DOHH2 (cell line): ENCODE results near the gene GPX4.

ENCODE experiments used
- H3F3A ChIP-seq: fragments of 200-600 bp; sonication (generic), shearing (Covaris generic); 2 replicates; pipeline ENCODE4 v1.6.0; 2016; ENCODE audit warnings: antibody characterized with exemption, mild to moderate bottlenecking; ENCODE audit not compliant: control insufficient read depth, insufficient read depth
- H3K27ac ChIP-seq: fragments of 200-600 bp; sonication (generic); 2 replicates; pipeline ENCODE4 v1.5.1; 2014; ENCODE audit warnings: low read depth, mild to moderate bottlenecking, low read length, moderate library complexity
- H3K27me3 ChIP-seq: fragments of 200-600 bp; sonication (generic); 2 replicates; pipeline ENCODE4 v1.6.1; 2014; ENCODE audit warnings: mild to moderate bottlenecking, low read length, mixed read lengths; ENCODE audit not compliant: control insufficient read depth
- H3K36me3 ChIP-seq: fragments of 200-600 bp; sonication (generic); 2 replicates; pipeline ENCODE4 v1.6.1; 2014; ENCODE audit warnings: mild to moderate bottlenecking, low read length, moderate library complexity, mixed read lengths; ENCODE audit not compliant: control insufficient read depth
- H3K4me1 ChIP-seq: fragments of 200-600 bp; sonication (generic); 2 replicates; pipeline ENCODE4 v1.6.1; 2014; ENCODE audit warnings: mild to moderate bottlenecking, low read length, mixed read lengths; ENCODE audit not compliant: control insufficient read depth
- H3K4me2 ChIP-seq: fragments of 200-600 bp; sonication (generic); 2 replicates; pipeline ENCODE4 v1.6.0; 2014; ENCODE audit warnings: mild to moderate bottlenecking, low read length, moderate library complexity
- H3K4me3 ChIP-seq: fragments of 200-600 bp; sonication (generic); 2 replicates; pipeline ENCODE4 v1.5.1; 2014; ENCODE audit warnings: mild to moderate bottlenecking, low read length, mixed read lengths
- H3K79me2 ChIP-seq: fragments of 200-600 bp; sonication (generic); 2 replicates; pipeline ENCODE4 v1.6.1; 2014; ENCODE audit warnings: mild to moderate bottlenecking, low read length, mixed read lengths; ENCODE audit not compliant: control insufficient read depth
- H3K9me2 ChIP-seq: fragments of 200-600 bp; sonication (generic); replicated peaks from 2 replicates; pipeline ENCODE4 v1.6.1; 2014; ENCODE audit warnings: mild to moderate bottlenecking, low read length, mixed read lengths; ENCODE audit not compliant: control insufficient read depth
- H3K9me3 ChIP-seq: fragments of 200-600 bp; sonication (generic); 2 replicates; pipeline ENCODE4 v1.6.1; 2014; ENCODE audit warnings: antibody characterized with exemption, low read length, mixed read lengths; ENCODE audit not compliant: control insufficient read depth, insufficient read depth
- H4K20me1 ChIP-seq: fragments of 200-600 bp; sonication (generic); 2 replicates; pipeline ENCODE4 v1.6.0; 2014; ENCODE audit warnings: low read depth, mild to moderate bottlenecking, antibody characterized with exemption, low read length, moderate library complexity; ENCODE audit not compliant: control insufficient read depth, insufficient read depth
- EZH2phosphoT487 ChIP-seq: fragments of 200-600 bp; sonication (generic); IDR thresholded peaks from 2 replicates; pipeline ENCODE4 v1.6.1; 2017; ENCODE audit warnings: borderline replicate concordance, mild to moderate bottlenecking, antibody characterized with exemption, low read length, moderate library complexity, mixed read lengths
- TF ChIP-seq, protein P1 (sequence below): fragments of 200-600 bp; sonication (generic); IDR thresholded peaks from one replicate; pipeline ENCODE4 v1.5.1; 2014; ENCODE audit warnings: antibody characterized with exemption, mild to moderate bottlenecking, low read depth, low read length; ENCODE audit not compliant: poor library complexity, severe bottlenecking

GPX4 gene

DNA sequence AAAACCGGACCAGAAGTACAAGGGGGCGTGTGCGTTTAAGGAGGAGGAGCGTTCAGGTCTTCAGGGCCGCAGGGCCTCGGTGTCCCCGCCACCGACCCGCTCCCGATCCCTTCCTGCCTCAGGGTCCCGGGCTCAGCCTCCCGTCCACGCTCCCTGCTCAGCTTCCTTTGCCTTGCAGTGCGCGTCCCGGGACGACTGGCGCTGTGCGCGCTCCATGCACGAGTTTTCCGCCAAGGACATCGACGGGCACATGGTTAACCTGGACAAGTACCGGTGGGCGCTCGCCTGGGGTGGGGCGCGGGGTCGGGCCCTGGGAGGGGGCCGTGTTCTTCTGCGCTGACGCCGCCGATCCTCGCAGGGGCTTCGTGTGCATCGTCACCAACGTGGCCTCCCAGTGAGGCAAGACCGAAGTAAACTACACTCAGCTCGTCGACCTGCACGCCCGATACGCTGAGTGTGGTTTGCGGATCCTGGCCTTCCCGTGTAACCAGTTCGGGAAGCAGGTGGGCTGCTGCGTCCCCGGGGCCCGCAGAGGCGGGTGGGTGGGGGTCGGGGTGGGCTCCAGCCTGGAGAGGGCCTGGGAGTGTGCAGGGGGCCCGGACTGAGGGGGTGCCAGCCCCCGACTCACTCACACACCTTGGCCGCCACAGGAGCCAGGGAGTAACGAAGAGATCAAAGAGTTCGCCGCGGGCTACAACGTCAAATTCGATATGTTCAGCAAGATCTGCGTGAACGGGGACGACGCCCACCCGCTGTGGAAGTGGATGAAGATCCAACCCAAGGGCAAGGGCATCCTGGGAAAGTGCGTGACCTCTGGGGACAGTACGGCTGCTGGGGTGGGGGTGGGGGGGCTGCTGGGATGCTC, 1.4 kb downstream of the GPX4 start:
- no peak overlapping the region for H3K27ac ChIP-seq
- H3K9me3 ChIP-seq: no peaks in the 10 kb centered on the region
- peaks cover 10% of the 10 kb centered on the region for H3F3A ChIP-seq
- H3K4me2 ChIP-seq: peak overlapping the region; percentile 94
- H3K4me1 ChIP-seq: peaks cover 41% of the 10 kb centered on the region
- H3K36me3 ChIP-seq: peaks cover 16% of the 10 kb centered on the region
- H3K4me3 ChIP-seq: peak overlapping the region; percentile 92
- H3K79me2 ChIP-seq: peaks cover 10% of the 10 kb centered on the region
- H3K27me3 ChIP-seq: no peaks in the 10 kb centered on the region
- TF ChIP-seq EZH2phosphoT487: no peak
- TF ChIP-seq, protein P1, sequence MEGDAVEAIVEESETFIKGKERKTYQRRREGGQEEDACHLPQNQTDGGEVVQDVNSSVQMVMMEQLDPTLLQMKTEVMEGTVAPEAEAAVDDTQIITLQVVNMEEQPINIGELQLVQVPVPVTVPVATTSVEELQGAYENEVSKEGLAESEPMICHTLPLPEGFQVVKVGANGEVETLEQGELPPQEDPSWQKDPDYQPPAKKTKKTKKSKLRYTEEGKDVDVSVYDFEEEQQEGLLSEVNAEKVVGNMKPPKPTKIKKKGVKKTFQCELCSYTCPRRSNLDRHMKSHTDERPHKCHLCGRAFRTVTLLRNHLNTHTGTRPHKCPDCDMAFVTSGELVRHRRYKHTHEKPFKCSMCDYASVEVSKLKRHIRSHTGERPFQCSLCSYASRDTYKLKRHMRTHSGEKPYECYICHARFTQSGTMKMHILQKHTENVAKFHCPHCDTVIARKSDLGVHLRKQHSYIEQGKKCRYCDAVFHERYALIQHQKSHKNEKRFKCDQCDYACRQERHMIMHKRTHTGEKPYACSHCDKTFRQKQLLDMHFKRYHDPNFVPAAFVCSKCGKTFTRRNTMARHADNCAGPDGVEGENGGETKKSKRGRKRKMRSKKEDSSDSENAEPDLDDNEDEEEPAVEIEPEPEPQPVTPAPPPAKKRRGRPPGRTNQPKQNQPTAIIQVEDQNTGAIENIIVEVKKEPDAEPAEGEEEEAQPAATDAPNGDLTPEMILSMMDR: no peak
- H4K20me1 ChIP-seq: no peaks in the 10 kb centered on the region
- no peaks in the 10 kb centered on the region for H3K9me2 ChIP-seq

DNA sequence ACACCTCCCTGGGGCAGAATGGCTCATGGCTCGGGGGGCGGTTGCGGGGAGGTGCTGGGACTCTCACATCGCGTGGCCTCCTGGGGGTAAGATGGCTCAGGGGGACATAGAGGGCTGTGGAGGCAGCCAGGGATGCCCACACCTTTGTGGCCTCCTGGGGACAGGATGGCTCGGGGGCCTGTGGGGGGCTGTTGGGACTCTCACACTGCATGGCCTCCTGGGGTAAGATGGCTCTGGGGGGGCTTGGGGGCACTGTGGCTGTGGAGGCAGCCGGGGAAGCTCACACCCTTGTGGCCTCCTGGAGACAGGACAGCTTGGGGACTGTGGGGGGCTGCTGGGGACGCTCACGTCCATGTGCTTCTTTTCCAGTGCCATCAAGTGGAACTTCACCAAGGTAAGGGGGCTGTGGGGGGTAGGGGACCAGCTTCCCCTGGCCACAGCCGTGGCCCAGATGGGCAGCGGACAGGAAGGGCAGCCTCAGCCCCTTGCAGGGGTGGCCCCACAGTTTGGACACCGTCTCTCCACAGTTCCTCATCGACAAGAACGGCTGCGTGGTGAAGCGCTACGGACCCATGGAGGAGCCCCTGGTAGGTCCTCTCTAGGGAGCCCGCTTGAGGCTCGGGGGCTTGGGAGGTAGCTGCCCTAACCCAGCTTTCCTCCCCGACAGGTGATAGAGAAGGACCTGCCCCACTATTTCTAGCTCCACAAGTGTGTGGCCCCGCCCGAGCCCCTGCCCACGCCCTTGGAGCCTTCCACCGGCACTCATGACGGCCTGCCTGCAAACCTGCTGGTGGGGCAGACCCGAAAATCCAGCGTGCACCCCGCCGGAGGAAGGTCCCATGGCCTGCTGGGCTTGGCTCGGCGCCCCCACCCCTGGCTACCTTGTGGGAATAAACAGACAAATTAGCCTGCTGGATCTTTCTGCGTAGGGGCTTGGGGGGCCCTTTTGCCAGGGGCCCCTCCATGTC, 2.4 kb downstream of the GPX4 start:
- Histone ChIP-seq H3K4me3 (no peak overlapping the region), H3F3A (peaks cover 10% of the 10 kb centered on the region), H3K4me1 (peaks cover 38% of the 10 kb centered on the region), H3K27me3 (no peaks in the 10 kb centered on the region), H3K36me3 (peaks cover 16% of the 10 kb centered on the region), H3K27ac (no peak overlapping the region), H3K9me2 (no peaks in the 10 kb centered on the region), H4K20me1 (no peaks in the 10 kb centered on the region), H3K4me2 (no peak overlapping the region), H3K79me2 (peaks cover 10% of the 10 kb centered on the region), H3K9me3 (no peaks in the 10 kb centered on the region)
- TF ChIP-seq, protein P1: no peak
- TF ChIP-seq EZH2phosphoT487: no peak

DNA sequence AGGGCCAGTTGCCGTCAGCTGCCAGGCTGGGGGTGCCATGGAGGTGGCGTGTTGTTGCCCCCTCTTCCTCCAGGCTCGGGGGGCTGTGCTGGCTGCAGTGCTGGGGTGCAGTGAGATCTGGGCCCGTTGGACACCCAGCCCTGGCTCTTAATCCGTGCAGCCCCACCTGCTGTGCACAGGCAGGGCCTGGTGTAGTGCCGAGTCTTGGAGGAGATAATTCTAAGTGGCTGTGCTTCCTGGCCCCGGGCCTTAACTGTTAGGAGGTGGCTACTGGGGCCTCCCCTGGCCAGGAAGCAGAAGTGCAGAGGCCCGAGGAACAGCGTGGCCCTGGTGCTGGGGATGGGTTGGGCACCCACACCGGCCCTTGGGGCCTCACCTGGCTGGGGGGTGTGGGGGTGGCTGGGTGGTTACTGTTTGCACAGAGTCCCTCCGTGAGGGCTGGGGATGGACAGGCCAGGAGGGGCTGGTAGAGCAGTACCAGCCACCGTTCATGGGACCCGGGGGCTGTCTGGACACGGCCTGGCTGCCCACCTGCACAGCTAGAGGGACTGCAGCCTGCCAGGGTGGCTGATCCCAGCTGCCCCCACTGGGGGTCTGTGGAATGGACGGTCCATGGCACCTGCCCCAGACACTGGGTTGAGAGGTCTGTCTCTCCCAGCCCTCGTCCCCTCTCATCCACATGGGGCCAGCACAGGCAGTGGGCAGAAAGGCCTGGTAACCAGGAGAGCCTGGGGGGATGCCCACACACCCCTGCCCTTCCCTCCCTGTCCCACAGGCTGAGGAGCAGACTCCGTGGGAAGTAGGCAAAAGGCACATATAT, 3.3 kb downstream of the GPX4 start:
- Histone ChIP-seq H3K4me1 (peaks cover 29% of the 10 kb centered on the region), H3F3A (peaks cover 7% of the 10 kb centered on the region; the same call in 1 of the 2 replicates), H4K20me1 (no peaks in the 10 kb centered on the region), H3K36me3 (peaks cover 16% of the 10 kb centered on the region), H3K4me3 (no peak overlapping the region), H3K9me2 (no peaks in the 10 kb centered on the region), H3K9me3 (no peaks in the 10 kb centered on the region), H3K27me3 (no peaks in the 10 kb centered on the region), H3K27ac (no peak overlapping the region), H3K4me2 (no peak overlapping the region; the same call in 1 of the 2 replicates), H3K79me2 (peaks cover 10% of the 10 kb centered on the region)
- no peak for TF ChIP-seq EZH2phosphoT487
- TF ChIP-seq, protein P1: no peak
